C1 segment of cervical spinal cord (tissue), 14 donors: ENCODE results near the gene PNPLA2.

Experiments
- DNase-seq, 14 donors: peaks; one replicate each; lab custom pipeline; 2025; lab: John Stamatoyannopoulos, UW

The PNPLA2 gene

GRCh38 chr11:872799-873198 is 54.1 kb downstream of the PNPLA2 start:
- DNase-seq, result no peak

DNA sequence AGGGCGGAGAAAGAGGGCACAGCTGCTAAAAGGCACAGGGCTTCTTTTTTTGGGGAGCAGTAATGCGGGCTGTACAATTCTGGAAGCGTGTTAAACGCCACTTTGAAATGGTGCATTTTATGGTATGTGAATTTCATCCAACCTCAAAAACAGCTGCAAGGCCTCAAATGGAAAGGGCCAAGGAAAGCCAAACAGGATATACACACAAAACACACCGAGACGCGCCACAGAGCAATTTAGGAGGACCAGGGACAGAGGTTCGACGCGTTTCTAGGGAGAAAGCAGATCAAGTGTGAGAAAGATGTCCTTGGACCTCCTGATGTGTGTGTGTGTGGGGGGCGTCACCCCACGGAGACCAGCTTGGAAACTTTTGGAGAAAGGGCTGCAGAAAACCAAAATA is 55.0 kb downstream of the PNPLA2 start:
- DNase-seq, result no peak
